SK-N-SH treated with all-trans-retinoic acid at 6 μM for 48 hours (cell line): ENCODE measurements around the gene RBPJ.
"Not testable (repeated sequence)": the region's sequence is repeated elsewhere in the genome, so short reads cannot be mapped to it uniquely, and the experiment has no call there.

Experiments
- BACH2 ChIP-seq: fragments of 250-450 bp; sonication (Bioruptor Pico); IDR thresholded peaks from 2 replicates; pipeline ENCODE4 v1.9.0; 2021; ENCODE audit warnings: mild to moderate bottlenecking, borderline replicate concordance
- CSRNP3 ChIP-seq: fragments of 250-450 bp; sonication (Bioruptor Pico); IDR thresholded peaks from 2 replicates; pipeline ENCODE4 v1.5.1; 2021; ENCODE audit warnings: mild to moderate bottlenecking, moderate library complexity
- ESRRG ChIP-seq: fragments of 250-450 bp; sonication (Bioruptor Pico); IDR thresholded peaks from 2 replicates; pipeline ENCODE4 v1.6.1; 2021; ENCODE audit warnings: mild to moderate bottlenecking
- GLIS3 ChIP-seq: fragments of 250-450 bp; sonication (Bioruptor Pico); IDR thresholded peaks from 2 replicates; pipeline ENCODE4 v1.5.0; 2020; ENCODE audit warnings: mild to moderate bottlenecking, moderate library complexity
- ISL1 ChIP-seq: fragments of 250-450 bp; sonication (Bioruptor Pico); IDR thresholded peaks from 2 replicates; pipeline ENCODE4 v2.1.2; 2022; ENCODE audit warnings: mild to moderate bottlenecking, moderate library complexity
- PATZ1 ChIP-seq: fragments of 250-450 bp; sonication (Bioruptor Pico); IDR thresholded peaks from 2 replicates; pipeline ENCODE4 v1.8.0; 2020; ENCODE audit warnings: mild to moderate bottlenecking, moderate library complexity, borderline replicate concordance
- PPARA ChIP-seq: fragments of 250-450 bp; sonication (Bioruptor Pico); IDR thresholded peaks from 2 replicates; pipeline ENCODE4 v1.5.0; 2020; ENCODE audit warnings: mild to moderate bottlenecking, borderline replicate concordance
- RARB ChIP-seq: fragments of 250-450 bp; sonication (Bioruptor Pico); IDR thresholded peaks from 2 replicates; pipeline ENCODE4 v1.8.0; 2021; ENCODE audit warnings: mild to moderate bottlenecking, moderate library complexity
- TCF4 ChIP-seq: fragments of 250-450 bp; sonication (Bioruptor Pico); IDR thresholded peaks from 2 replicates; pipeline ENCODE4 v1.8.0; 2021; ENCODE audit warnings: mild to moderate bottlenecking, moderate library complexity, borderline replicate concordance
- TOX ChIP-seq: fragments of 250-450 bp; sonication (Bioruptor Pico); IDR thresholded peaks from 2 replicates; pipeline ENCODE4 v1.8.0; 2021; ENCODE audit warnings: mild to moderate bottlenecking, moderate library complexity, borderline replicate concordance
- TSHZ2 ChIP-seq: fragments of 250-450 bp; sonication (Bioruptor Pico); IDR thresholded peaks from 2 replicates; pipeline ENCODE4 v1.5.0; 2020; ENCODE audit warnings: mild to moderate bottlenecking, moderate library complexity
- ZFP3 ChIP-seq: fragments of 250-450 bp; sonication (Bioruptor Pico); IDR thresholded peaks from 2 replicates; pipeline ENCODE4 v1.5.0; 2020; ENCODE audit warnings: mild to moderate bottlenecking, moderate library complexity
- ZFP30 ChIP-seq: fragments of 450-650 bp; formaldehyde crosslinking; IDR thresholded peaks from 2 replicates; pipeline ENCODE4 v1.5.0; 2022; ENCODE audit warnings: mild to moderate bottlenecking, moderate library complexity
- ZNF8 ChIP-seq: fragments of 450-650 bp; formaldehyde crosslinking; IDR thresholded peaks from 2 replicates; pipeline ENCODE4 v1.5.0; 2020; ENCODE audit warnings: mild to moderate bottlenecking, moderate library complexity

GRCh38 chr4:26402017-26402416 is 81.2 kb downstream of the RBPJ start:
- not testable (repeated sequence) for TF ChIP-seq ZFP30 (CRISPR knock-in tag); PPARA (CRISPR knock-in tag); PATZ1 (CRISPR knock-in tag); BACH2 (CRISPR knock-in tag); RARB; ESRRG (CRISPR knock-in tag); GLIS3; ZNF8; CSRNP3 (CRISPR knock-in tag); ISL1 (CRISPR knock-in tag); TCF4 (CRISPR knock-in tag); TOX (CRISPR knock-in tag); ZFP3; TSHZ2 (CRISPR knock-in tag)
